ENCODE results near the gene EXOC6B. TPM values are rescaled to one million over a fixed set of nuclear protein-coding genes. Genes with fewer than 3 reads are reported as not detected.

The EXOC6B gene
- total RNA-seq, 1 donor from 2014 or later, result 46.1 TPM

DNA sequence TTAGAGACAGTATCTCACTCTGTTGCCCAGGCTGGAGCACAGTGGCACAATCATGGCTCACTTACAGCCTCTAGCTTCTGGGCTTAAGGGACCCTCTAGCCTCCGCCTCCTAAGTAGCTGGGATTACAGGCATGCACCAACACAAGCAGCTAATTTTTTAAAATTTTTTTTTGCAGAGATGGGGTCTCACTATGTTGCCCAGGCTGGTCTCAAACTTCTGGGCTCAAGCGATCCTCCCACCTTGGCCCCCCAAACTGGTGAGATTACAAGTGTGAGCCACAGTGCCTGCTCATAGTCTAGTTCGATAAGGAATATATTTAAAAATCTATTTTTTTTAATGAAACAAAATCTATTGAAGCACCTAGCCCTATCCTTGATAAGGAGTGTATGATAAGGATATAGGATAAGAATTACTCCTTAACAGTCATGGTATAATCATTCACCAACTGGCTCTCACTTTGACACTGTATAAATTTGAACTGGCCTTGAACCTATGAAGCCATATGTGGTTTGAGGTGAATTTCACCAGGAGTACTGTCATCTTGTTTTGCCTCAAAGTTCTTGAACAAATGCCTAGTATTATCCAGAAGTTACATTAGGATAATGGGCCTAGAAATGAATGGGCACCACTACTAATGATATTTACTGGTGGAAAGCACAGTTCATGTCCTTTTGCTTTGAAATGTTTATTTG lies 71.1 kb downstream of the EXOC6B start:
- H3K27ac Mint-ChIP-seq, result no peak overlapping the region
- TF ChIP-seq, protein P1, sequence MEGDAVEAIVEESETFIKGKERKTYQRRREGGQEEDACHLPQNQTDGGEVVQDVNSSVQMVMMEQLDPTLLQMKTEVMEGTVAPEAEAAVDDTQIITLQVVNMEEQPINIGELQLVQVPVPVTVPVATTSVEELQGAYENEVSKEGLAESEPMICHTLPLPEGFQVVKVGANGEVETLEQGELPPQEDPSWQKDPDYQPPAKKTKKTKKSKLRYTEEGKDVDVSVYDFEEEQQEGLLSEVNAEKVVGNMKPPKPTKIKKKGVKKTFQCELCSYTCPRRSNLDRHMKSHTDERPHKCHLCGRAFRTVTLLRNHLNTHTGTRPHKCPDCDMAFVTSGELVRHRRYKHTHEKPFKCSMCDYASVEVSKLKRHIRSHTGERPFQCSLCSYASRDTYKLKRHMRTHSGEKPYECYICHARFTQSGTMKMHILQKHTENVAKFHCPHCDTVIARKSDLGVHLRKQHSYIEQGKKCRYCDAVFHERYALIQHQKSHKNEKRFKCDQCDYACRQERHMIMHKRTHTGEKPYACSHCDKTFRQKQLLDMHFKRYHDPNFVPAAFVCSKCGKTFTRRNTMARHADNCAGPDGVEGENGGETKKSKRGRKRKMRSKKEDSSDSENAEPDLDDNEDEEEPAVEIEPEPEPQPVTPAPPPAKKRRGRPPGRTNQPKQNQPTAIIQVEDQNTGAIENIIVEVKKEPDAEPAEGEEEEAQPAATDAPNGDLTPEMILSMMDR (conservative IDR thresholded peaks at IDR 0.05), result no peak
- no peak for DNase-seq (ENCODE audit: extremely low spot score, unreplicated experiment)
- peaks cover 26% of the 10 kb centered on the region for H3K4me1 Mint-ChIP-seq (ENCODE audit: unreplicated experiment)
- no peaks in the 10 kb centered on the region for H3K27me3 Mint-ChIP-seq
- H3K4me3 Mint-ChIP-seq, result no peak overlapping the region
- H3K36me3 Mint-ChIP-seq, result peaks cover 8% of the 10 kb centered on the region
- H3K9me3 Mint-ChIP-seq, result peaks cover 4% of the 10 kb centered on the region

DNA sequence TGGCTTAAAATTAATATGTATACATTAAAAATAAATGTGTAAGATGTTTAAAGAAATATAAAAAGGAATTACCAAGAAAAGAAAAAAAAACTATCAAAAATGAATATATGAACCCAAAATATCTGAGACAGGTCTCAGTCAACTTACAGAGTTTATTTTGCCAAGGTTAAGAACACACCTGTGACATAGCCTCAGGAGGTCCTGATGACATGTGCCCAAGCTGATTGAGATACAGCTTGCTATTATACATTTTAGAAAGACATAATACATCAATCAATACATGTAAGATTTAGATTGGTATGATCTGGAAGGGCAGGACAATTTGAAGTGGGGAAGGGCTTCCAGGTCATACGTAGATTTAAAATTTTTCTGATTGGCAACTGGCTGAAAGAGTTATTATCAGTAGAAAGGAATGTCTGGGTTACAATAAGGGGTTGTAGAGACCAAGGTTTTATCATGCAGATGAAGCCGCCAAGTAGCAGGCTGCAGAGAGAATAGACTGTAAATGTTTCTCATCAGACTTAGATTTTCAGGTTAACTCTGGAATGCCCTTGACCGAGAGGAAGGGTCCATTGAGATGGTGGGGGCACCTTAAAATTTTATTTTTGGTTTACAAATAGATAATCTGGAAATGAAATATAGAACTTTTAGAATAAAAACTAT lies 74.7 kb downstream of the EXOC6B start:
- H3K27me3 Mint-ChIP-seq, result no peaks in the 10 kb centered on the region
- no peaks in the 10 kb centered on the region for H3K9me3 Mint-ChIP-seq
- TF ChIP-seq, protein P1 (conservative IDR thresholded peaks at IDR 0.05), result no peak
- no peak overlapping the region for H3K27ac Mint-ChIP-seq
- peaks cover 9% of the 10 kb centered on the region for H3K4me1 Mint-ChIP-seq (ENCODE audit: unreplicated experiment)
- no peak overlapping the region for H3K4me3 Mint-ChIP-seq
- DNase-seq (ENCODE audit: extremely low spot score, unreplicated experiment), result no peak
- H3K36me3 Mint-ChIP-seq, result no peaks in the 10 kb centered on the region

DNA sequence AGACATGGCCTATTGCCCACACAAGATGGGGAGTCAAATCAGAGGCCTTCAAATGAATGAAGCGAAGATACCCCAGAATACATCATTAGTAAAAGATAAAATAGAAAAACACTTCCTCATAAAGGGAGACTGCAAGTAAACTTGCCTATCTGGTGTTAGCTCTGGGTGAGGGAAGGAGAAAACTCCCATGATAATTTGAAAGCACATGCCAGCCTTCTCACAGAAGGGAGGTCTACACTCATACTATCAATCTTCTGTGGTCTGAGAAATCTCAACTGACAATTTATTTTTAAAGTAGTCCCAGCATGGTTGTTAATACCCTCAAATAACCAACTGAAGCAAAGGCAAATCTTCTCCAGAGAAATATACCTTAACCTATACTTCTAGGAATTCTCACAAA lies 75.4 kb downstream of the EXOC6B start:
- Mint-ChIP-seq H3K36me3 (no peaks in the 10 kb centered on the region), H3K27me3 (no peaks in the 10 kb centered on the region), H3K9me3 (no peaks in the 10 kb centered on the region), H3K27ac (no peak overlapping the region), H3K4me1 (ENCODE audit: unreplicated experiment) (peaks cover 6% of the 10 kb centered on the region), H3K4me3 (no peak overlapping the region)
- DNase-seq (ENCODE audit: extremely low spot score, unreplicated experiment), result no peak
- TF ChIP-seq, protein P1 (conservative IDR thresholded peaks at IDR 0.05), result no peak

DNA sequence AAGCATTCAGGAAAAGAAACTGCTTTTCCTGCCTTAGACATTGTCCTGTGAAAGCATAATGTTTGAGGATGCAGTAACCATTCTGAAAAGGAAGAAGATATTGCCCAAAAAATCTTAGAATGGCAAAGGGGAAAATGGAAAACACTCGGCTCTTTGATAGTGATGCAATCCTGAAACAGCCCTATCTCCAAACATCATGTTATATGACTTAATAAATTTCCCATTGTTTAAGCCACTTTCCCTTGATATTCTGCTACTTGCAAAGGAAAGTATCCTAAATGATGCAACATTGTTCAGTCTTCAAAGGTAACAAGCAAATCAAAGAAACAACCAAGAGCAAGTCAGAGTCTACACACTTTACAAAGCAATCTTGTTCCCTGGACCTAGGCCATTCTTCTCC lies 78.5 kb downstream of the EXOC6B start:
- Mint-ChIP-seq H3K36me3 (no peaks in the 10 kb centered on the region), H3K4me1 (ENCODE audit: unreplicated experiment) (no peaks in the 10 kb centered on the region), H3K9me3 (no peaks in the 10 kb centered on the region), H3K27ac (no peak overlapping the region), H3K27me3 (no peaks in the 10 kb centered on the region), H3K4me3 (no peak overlapping the region)
- TF ChIP-seq, protein P1 (conservative IDR thresholded peaks at IDR 0.05), result no peak
- DNase-seq (ENCODE audit: extremely low spot score, unreplicated experiment), result no peak

DNA sequence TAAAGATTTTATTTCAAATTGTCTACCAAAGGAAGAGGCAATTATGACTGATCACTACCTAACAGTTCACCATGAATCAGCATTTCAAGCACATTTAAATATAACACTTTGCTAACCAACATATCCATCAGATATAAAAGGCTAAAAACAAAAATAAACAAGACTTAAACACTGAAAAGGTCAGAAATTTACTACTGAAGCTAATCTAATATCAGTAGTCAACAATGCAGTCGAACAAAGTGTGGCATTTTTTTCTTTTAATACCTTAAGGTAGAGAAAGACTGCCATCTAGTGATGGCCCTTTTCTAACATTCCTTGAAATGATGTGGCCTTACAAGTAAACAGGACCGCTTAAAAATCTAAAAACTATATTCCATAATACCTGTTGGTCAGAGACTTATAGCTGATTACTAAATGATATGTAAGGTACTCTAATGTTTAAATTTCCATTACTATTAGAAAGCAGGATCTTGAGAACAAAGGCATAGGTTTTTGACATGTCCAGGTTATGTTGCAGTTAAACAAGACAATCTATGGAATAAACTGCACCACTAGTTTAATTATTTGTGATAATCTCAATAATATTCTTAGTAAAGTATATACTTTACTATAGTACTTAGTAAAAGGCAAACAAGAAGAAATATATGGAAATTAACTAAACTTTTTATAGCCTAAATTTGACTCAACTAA lies 80.0 kb downstream of the EXOC6B start:
- Mint-ChIP-seq H3K4me3 (no peak overlapping the region), H3K9me3 (no peaks in the 10 kb centered on the region)
- DNase-seq (ENCODE audit: extremely low spot score, unreplicated experiment), result no peak

More for the DNA sequence above, 80.0 kb downstream of the EXOC6B start:
- Mint-ChIP-seq H3K36me3 (no peaks in the 10 kb centered on the region), H3K27ac (no peak overlapping the region), H3K27me3 (no peaks in the 10 kb centered on the region), H3K4me1 (ENCODE audit: unreplicated experiment) (no peaks in the 10 kb centered on the region)
- TF ChIP-seq, protein P1 (conservative IDR thresholded peaks at IDR 0.05), result peak; percentile 86
